Thyroid gland (tissue), 4 donors: Measurements from ENCODE around the gene COX4I2.
A peak's percentile ranks its signal among the peaks of the same experiment; 100 is the strongest.

Experiments
- CTCF ChIP-seq, 6 experiments: fragments of 200-600 bp in 3 of 6; fragments of 450-650 bp in 3 of 6; sonication (generic) in 3 of 6; IDR thresholded peaks; one replicate each; pipeline ENCODE4 v1.5.1; 2016 to 2019; ENCODE audit warnings: antibody characterized with exemption in 6 of 6, mild to moderate bottlenecking in 2 of 6, inconsistent platforms in 1 of 6, moderate library complexity in 1 of 6
- POLR2A ChIP-seq, 2 donors: fragments of 450-650 bp; IDR thresholded peaks; one replicate each; pipeline ENCODE4 v1.6.1; 2017; ENCODE audit warnings: antibody characterized with exemption in 2 of 2, mild to moderate bottlenecking in 2 of 2, moderate library complexity in 1 of 2

GRCh38 chr20:31661625-31662371 lies 24.1 kb downstream of the COX4I2 start:
- TF ChIP-seq CTCF (IDR thresholded peaks at IDR 0.05), result peak; percentile 44 to 85 (median 66)
- TF ChIP-seq POLR2A (IDR thresholded peaks at IDR 0.05), result peak in 1 of 2 donors; percentile 66
